GM10248 (cell line): ENCODE results near the gene MEPCE.
A peak's percentile ranks its signal among the peaks of the same experiment; 100 is the strongest.
"Not testable (repeated sequence)": the region's sequence is repeated elsewhere in the genome, so short reads cannot be mapped to it uniquely, and the experiment has no call there.

Experiments
- CTCF ChIA-PET: fragments of 300-600 bp; sonication (Branson Sonifier 250); formaldehyde crosslinking; extraction: SDS; loops from one replicate; lab custom pipeline; 2021; ENCODE audit warnings: antibody characterized with exemption; lab: Yijun Ruan, JAX
- POLR2A ChIA-PET: fragments of 350-650 bp; sonication (Branson Sonifier 250); formaldehyde crosslinking; extraction: SDS; loops from one replicate; lab custom pipeline; 2020; ENCODE audit warnings: antibody characterized with exemption; lab: Yijun Ruan, JAX
- DNase-seq: peaks from one replicate; pipeline ENCODE4 v3.0.0; 2012; ENCODE audit errors: extremely low spot score
- CTCF ChIP-seq: IDR thresholded peaks from 2 replicates; pipeline ENCODE4 v1.5.1; 2012; ENCODE audit warnings: mild to moderate bottlenecking, low read depth; ENCODE audit errors: extremely low read depth, missing control alignments, control extremely low read depth

The MEPCE gene

GRCh38 chr7:100435401-100436304 lies 6.0 kb downstream of the MEPCE start:
- ChIA-PET CTCF (interaction anchor here (1.3 to 5.1 kb wide), 4 partner anchors 14 to 302 kb away, joined by 3 to 28 read pairs (median 4); no protein-coding TSS in a partner anchor), POLR2A (interaction anchor here (0.9 to 1.3 kb wide), 3 partner anchors 8 to 242 kb away, joined by 3 to 4 read pairs (median 3); partner anchors contain the start of gene ZCWPW1)
- no peak for TF ChIP-seq CTCF
- peak; percentile 46 for DNase-seq

DNA sequence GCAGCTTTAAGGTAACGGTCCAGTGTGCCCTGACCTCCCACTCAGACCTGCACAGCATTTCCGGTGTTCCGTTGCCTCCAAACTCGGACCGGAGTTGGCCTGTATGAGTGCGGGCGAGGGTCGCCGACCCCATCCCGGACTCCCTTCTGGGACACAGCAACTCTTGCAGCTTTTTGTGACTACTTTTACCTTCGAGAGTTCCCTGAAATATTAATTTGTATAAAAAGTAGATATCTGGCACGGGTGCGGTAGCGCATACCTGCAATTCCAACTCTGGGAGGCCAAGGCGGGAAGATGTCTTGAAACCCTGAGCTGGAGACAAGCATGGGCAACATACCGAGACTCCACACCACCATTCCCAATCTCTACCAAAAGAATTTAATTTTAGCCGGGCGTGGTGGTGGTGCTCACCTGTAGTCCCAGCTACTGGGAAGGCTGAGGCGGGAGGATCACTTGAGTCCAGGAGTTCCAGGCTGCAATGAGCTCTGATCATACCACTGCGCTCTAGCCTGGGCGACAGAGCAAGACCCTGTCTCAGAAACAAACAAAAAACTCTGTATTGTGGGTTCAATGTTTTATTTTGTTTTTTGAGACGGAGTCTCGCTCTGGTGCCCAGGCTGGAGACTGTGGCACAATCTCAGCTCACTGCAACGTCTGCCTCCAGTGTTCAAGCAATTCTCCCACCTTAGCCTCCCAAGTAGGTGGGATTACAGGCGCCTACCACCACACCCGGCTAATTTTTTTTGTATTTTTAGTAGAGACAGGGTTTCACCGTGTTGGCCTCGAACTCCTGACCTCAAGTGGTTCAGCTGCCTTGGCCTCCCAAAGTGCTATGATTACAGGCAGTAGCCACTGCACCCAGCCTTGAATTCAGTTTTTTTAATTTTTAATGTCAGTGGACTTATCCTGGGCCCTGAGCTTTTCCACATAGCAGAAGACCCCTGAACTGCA lies 7.8 kb downstream of the MEPCE start:
- TF ChIP-seq CTCF = no peak
- no peak for DNase-seq
- ChIA-PET CTCF (interaction anchor here (0.9 to 5.1 kb wide), 8 partner anchors 9 to 268 kb away, joined by 3 to 28 read pairs (median 4); no protein-coding TSS in a partner anchor), POLR2A (interaction anchor here (0.5 to 1.3 kb wide), 5 partner anchors 9 to 253 kb away, joined by 3 to 8 read pairs (median 4); partner anchors contain the start of gene ZCWPW1)

DNA sequence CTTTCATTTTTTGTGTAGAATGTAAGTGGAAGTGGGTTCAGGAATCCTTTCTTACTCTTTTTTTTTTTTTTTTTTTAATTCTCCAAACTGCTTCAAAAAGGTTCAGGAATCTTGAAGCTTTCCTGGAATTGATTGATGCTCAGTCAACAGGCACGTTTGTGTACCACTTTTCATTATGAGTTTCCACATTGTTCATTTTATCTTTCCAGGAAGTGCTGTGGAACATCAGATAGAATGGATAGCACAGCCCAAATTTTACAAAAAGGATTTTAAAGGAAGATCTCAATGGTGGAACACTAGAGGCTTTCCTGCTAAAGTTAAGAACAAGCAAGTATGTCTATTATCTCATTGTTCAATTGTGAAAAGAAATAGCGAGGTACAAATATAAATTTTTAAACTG lies 8.5 kb downstream of the MEPCE start:
- ChIA-PET POLR2A (interaction anchor here (0.7 kb wide), 1 partner anchor 246 kb away, joined by 7 read pairs; no protein-coding TSS in a partner anchor), CTCF (interaction anchor here (0.9 to 5.1 kb wide), 4 partner anchors 8 to 44 kb away, joined by 4 to 28 read pairs (median 4); no protein-coding TSS in a partner anchor)
- TF ChIP-seq CTCF = no peak
- DNase-seq = no peak

- POLR2A ChIA-PET, DNase-seq: not testable (repeated sequence)
- CTCF ChIA-PET = interaction anchor here (1.2 to 5.1 kb wide), 3 partner anchors 11 to 267 kb away, joined by 3 to 28 read pairs (median 3); no protein-coding TSS in a partner anchor
Measured at GRCh38 chr7:100438731-100439130, 9.1 kb downstream of the MEPCE start.

DNA sequence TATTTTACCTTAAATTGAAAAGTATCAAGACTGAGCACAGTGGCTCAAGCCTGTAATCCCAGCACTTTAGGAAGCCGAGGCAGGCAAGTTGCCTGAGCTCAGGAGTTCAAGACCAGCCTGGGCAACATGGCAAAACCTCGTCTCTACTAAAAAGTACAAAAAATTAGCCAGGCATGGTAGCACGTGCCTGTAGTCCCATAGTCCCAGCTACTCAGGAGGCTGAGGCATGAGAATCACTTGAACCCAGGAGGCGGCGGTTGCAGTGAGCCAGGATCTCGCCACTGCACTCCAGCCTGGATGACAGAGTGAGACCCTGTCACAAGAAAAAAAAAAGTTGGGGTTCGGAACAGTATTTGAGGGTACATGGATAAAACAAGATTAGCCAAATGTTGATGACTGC lies 9.6 kb downstream of the MEPCE start:
- CTCF ChIA-PET = interaction anchor here (1.2 to 5.1 kb wide), 3 partner anchors 11 to 266 kb away, joined by 3 to 28 read pairs (median 3); no protein-coding TSS in a partner anchor
- POLR2A ChIA-PET, DNase-seq: not testable (repeated sequence)

DNA sequence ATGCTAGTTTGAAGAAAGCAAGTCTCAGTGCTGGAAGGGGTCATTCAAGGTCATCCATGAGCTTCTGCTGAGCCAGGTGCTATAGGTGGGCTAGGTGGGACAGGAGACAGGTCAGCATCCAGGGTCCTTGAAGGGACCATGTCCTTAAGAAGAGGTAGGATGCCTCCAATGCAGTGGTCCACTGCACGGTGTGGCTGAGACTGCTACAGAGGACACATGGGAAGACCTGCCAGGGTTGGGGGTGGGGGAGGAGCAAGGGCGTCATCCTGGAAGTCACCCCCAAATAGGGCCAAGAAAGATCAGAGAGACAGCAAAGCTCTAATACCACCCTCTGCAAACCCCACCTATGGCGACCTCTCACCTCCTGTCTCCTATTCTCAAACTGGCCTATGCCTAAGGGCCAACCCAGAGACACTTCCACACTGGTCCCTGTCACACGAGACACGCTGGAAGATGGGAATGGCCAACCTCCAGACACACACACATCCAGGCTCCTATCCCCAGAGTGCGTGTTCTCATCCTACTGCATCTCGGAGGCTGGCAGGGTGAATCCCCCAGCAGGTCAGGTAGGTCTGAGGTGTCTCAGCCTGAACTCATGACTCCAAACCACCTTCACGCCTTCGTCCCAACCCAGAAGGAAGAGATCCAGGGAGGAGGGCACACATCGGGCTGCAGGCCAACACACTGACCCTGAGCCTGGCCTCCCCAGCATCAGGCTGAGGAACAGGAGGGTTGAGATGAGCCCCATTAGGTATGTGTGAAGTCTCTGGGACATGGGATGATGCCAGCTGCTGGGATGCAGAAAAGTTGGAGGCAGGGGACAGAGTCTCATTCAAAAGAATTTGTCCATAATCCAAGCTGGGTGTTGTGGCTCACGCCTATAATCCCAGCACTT lies 12.3 kb downstream of the MEPCE start:
- POLR2A ChIA-PET = no interaction called here
- no peak for DNase-seq
- no peak for TF ChIP-seq CTCF
- CTCF ChIA-PET = interaction anchor here (1.1 to 1.5 kb wide), 2 partner anchors 8 to 28 kb away, joined by 3 to 4 read pairs; no protein-coding TSS in a partner anchor
